HL-60 (cell line): Measurements from ENCODE around the gene SLAMF7.

Experiments used
- DNase-seq, 2 experiments: peaks; one replicate each; pipeline ENCODE4 v3.0.0-alpha.2; 2010 to 2020; ENCODE audit warnings: low read depth in 1 of 2, low spot score in 1 of 2
- H3K27ac ChIP-seq: fragments of 250-450 bp; sonication (Bioruptor Pico); replicated peaks from 2 replicates; pipeline ENCODE4 v1.5.1; 2020; ENCODE audit warnings: mild to moderate bottlenecking, moderate library complexity
- H3K27me3 ChIP-seq: fragments of 250-450 bp; sonication (Bioruptor Pico); 2 replicates; pipeline ENCODE4 v1.5.1; 2021; ENCODE audit warnings: mild to moderate bottlenecking, moderate library complexity; ENCODE audit not compliant: insufficient read depth, poor library complexity, severe bottlenecking
- H3K4me3 ChIP-seq: replicated peaks from 2 replicates; pipeline ENCODE4 v1.5.1; 2011; ENCODE audit warnings: mild to moderate bottlenecking, control low read depth, low read length; ENCODE audit not compliant: insufficient read depth
- GABPA ChIP-seq: IDR thresholded peaks from 2 replicates; pipeline ENCODE4 v1.6.1; 2012; ENCODE audit warnings: low read depth
- POLR2AphosphoS5 ChIP-seq: IDR thresholded peaks from 2 replicates; pipeline ENCODE4 v1.6.1; 2012; ENCODE audit warnings: low read depth
- SPI1 ChIP-seq: IDR thresholded peaks from 2 replicates; pipeline ENCODE4 v1.6.1; 2012; ENCODE audit warnings: low read depth, mild to moderate bottlenecking, borderline replicate concordance
- TF ChIP-seq, protein P1 (sequence below): IDR thresholded peaks from one replicate; pipeline ENCODE4 v1.5.1; 2011; ENCODE audit warnings: low read length, control low read depth, inconsistent platforms; ENCODE audit not compliant: insufficient read depth
- TF ChIP-seq, protein P2 (sequence below): IDR thresholded peaks from 2 replicates; pipeline ENCODE4 v1.6.1; 2012; ENCODE audit warnings: low read depth; ENCODE audit not compliant: insufficient replicate concordance

SLAMF7 gene

GRCh38 chr1:160795951-160796383 lies 56.9 kb downstream of the SLAMF7 start, which contains the start of gene LY9:
LY9 (plus strand) TSS chr1:160796174; CDS start chr1:160796188, 14 bp downstream.
- no peak within 1 kb of the TSS for H3K27ac ChIP-seq
- no peaks in the 10 kb centered on the region for H3K27me3 ChIP-seq
- H3K4me3 ChIP-seq = no peak within 1 kb of the TSS
- peak; percentile 15 to 67 for DNase-seq
- TF ChIP-seq, protein P1, sequence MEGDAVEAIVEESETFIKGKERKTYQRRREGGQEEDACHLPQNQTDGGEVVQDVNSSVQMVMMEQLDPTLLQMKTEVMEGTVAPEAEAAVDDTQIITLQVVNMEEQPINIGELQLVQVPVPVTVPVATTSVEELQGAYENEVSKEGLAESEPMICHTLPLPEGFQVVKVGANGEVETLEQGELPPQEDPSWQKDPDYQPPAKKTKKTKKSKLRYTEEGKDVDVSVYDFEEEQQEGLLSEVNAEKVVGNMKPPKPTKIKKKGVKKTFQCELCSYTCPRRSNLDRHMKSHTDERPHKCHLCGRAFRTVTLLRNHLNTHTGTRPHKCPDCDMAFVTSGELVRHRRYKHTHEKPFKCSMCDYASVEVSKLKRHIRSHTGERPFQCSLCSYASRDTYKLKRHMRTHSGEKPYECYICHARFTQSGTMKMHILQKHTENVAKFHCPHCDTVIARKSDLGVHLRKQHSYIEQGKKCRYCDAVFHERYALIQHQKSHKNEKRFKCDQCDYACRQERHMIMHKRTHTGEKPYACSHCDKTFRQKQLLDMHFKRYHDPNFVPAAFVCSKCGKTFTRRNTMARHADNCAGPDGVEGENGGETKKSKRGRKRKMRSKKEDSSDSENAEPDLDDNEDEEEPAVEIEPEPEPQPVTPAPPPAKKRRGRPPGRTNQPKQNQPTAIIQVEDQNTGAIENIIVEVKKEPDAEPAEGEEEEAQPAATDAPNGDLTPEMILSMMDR = no peak
- TF ChIP-seq POLR2AphosphoS5 (no peak), SPI1 (no peak), GABPA (no peak)
- TF ChIP-seq, protein P2, sequence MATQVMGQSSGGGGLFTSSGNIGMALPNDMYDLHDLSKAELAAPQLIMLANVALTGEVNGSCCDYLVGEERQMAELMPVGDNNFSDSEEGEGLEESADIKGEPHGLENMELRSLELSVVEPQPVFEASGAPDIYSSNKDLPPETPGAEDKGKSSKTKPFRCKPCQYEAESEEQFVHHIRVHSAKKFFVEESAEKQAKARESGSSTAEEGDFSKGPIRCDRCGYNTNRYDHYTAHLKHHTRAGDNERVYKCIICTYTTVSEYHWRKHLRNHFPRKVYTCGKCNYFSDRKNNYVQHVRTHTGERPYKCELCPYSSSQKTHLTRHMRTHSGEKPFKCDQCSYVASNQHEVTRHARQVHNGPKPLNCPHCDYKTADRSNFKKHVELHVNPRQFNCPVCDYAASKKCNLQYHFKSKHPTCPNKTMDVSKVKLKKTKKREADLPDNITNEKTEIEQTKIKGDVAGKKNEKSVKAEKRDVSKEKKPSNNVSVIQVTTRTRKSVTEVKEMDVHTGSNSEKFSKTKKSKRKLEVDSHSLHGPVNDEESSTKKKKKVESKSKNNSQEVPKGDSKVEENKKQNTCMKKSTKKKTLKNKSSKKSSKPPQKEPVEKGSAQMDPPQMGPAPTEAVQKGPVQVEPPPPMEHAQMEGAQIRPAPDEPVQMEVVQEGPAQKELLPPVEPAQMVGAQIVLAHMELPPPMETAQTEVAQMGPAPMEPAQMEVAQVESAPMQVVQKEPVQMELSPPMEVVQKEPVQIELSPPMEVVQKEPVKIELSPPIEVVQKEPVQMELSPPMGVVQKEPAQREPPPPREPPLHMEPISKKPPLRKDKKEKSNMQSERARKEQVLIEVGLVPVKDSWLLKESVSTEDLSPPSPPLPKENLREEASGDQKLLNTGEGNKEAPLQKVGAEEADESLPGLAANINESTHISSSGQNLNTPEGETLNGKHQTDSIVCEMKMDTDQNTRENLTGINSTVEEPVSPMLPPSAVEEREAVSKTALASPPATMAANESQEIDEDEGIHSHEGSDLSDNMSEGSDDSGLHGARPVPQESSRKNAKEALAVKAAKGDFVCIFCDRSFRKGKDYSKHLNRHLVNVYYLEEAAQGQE = no peak

- no peak for TF ChIP-seq GABPA
- TF ChIP-seq, protein P2 = no peak
- no peak for TF ChIP-seq POLR2AphosphoS5
- TF ChIP-seq SPI1 = no peak
- TF ChIP-seq, protein P1 = no peak
- no peak for DNase-seq
- H3K4me3 ChIP-seq = no peak overlapping the region
- no peaks in the 10 kb centered on the region for H3K27me3 ChIP-seq
- H3K27ac ChIP-seq = no peak overlapping the region
Observed at GRCh38 chr1:160797271-160797709, 58.2 kb downstream of the SLAMF7 start.

- Histone ChIP-seq H3K4me3 (no peak overlapping the region), H3K27ac (no peak overlapping the region), H3K27me3 (no peaks in the 10 kb centered on the region)
- DNase-seq = no peak
- TF ChIP-seq POLR2AphosphoS5 (no peak), GABPA (no peak), SPI1 (no peak)
- TF ChIP-seq, protein P2 = no peak
- TF ChIP-seq, protein P1 = no peak
Observed at GRCh38 chr1:160797861-160798273, 58.8 kb downstream of the SLAMF7 start.
